ENCODE data around the gene LAMTOR2. TPM values are rescaled to one million over a fixed set of nuclear protein-coding genes. Genes with fewer than 3 reads are reported as not detected.

LAMTOR2 gene
- total RNA-seq (10 to 100 TPM; 71.2 to 71.5 TPM), polyA plus RNA-seq (100 to 1,000 TPM; 135 to 143 TPM)
- long read RNA-seq, donor 1, transcript LAMTOR2-203 (4 exons, 655 nt), result major isoform, 55 of 99 reads
- long read RNA-seq, donor 1, transcript LAMTOR2-205 (3 exons, 623 nt), result minor isoform, 7 of 99 reads
- long read RNA-seq, donor 1, partial matches to known transcripts, result 36 of 99 reads
- long read RNA-seq, donor 1, other reads (novel, unspliced or antisense), result 0 of 99 reads
- long read RNA-seq, donor 2, transcript LAMTOR2-203 (4 exons, 655 nt), result major isoform, 25 of 53 reads
- long read RNA-seq, donor 2, partial matches to known transcripts, result 21 of 53 reads
- long read RNA-seq, donor 2, other reads (novel, unspliced or antisense), result 0 of 53 reads
- long read RNA-seq, donor 3, transcript LAMTOR2-203 (4 exons, 655 nt), result major isoform, 31 of 41 reads
- long read RNA-seq, donor 3, partial matches to known transcripts, result 5 of 41 reads
- long read RNA-seq, donor 3, other reads (novel, unspliced or antisense), result 0 of 41 reads
- long read RNA-seq, donor 4, transcript LAMTOR2-205 (3 exons, 623 nt), result minor isoform, 7 of 66 reads
- long read RNA-seq, donor 4, transcript LAMTOR2-203 (4 exons, 655 nt), result major isoform, 31 of 66 reads
- long read RNA-seq, donor 4, partial matches to known transcripts, result 25 of 66 reads
- long read RNA-seq, donor 4, other reads (novel, unspliced or antisense), result 0 of 66 reads
- long read RNA-seq, donor 5, transcript LAMTOR2-205 (3 exons, 623 nt), result minor isoform, 6 of 101 reads
- long read RNA-seq, donor 5, transcript LAMTOR2-203 (4 exons, 655 nt), result major isoform, 57 of 101 reads
- long read RNA-seq, donor 5, transcript LAMTOR2-206 (2 exons, 868 nt), result minor isoform, 6 of 101 reads
- long read RNA-seq, donor 5, partial matches to known transcripts, result 28 of 101 reads
- long read RNA-seq, donor 5, other reads (novel, unspliced or antisense), result 0 of 101 reads

DNA sequence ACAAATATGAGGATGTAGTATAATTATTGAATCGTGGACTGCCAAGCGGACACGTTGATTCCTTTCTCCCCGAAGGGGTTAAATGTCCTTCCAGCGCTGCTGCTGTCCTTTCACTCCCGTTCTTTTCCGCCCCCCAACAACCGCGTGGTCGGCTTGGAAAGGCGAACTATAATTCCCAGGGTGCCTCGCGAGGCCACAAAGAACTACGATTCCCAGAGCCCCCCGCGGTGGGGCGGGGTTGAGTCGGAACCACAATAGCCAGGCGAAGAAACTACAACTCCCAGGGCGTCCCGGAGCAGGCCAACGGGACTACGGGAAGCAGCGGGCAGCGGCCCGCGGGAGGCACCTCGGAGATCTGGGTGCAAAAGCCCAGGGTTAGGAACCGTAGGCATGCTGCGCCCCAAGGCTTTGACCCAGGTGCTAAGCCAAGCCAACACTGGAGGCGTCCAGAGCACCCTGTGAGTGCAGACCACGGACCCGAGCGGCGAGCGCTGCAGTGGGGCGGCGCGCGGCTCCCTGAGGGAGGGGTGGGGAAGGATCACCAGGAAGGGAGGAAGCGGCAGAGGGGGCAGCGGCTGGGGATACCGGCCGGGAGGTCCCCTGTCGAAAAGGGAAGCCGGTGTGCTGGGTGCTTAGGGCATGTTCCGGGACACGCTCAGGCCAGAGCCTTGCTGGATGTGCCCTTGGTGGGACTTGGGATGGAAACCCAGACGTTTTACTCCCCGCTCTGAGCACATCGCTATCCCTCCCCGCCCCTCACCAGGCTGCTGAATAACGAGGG is at the start of gene LAMTOR2:
Gene LAMTOR2 (plus strand): TSS at position 283 of the 781 bp plus-strand sequence. CDS start 108 bp downstream, at position 391.
- 0% methylated on average over 53 of the region's 53 CpGs for WGBS, 2 donors
- H3K4me1 ChIP-seq (ENCODE audit: control insufficient read depth in 5 of 5, insufficient read depth in 5 of 5, low read length in 5 of 5), result peaks cover 4 to 8% (median 5%) of the 10 kb centered on the region in 5 donors
- H3K9ac ChIP-seq (ENCODE audit: insufficient read depth in 1 of 2, low read length in 2 of 2), result peak within 1 kb of the TSS; percentile 76 to 84
- TF ChIP-seq, protein P1, sequence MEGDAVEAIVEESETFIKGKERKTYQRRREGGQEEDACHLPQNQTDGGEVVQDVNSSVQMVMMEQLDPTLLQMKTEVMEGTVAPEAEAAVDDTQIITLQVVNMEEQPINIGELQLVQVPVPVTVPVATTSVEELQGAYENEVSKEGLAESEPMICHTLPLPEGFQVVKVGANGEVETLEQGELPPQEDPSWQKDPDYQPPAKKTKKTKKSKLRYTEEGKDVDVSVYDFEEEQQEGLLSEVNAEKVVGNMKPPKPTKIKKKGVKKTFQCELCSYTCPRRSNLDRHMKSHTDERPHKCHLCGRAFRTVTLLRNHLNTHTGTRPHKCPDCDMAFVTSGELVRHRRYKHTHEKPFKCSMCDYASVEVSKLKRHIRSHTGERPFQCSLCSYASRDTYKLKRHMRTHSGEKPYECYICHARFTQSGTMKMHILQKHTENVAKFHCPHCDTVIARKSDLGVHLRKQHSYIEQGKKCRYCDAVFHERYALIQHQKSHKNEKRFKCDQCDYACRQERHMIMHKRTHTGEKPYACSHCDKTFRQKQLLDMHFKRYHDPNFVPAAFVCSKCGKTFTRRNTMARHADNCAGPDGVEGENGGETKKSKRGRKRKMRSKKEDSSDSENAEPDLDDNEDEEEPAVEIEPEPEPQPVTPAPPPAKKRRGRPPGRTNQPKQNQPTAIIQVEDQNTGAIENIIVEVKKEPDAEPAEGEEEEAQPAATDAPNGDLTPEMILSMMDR (IDR thresholded peaks at IDR 0.05; ENCODE audit: control extremely low read depth, extremely low read depth), result no peak
- DNase-seq (peak; percentile 99 to 100 (median 99)), ATAC-seq (ENCODE audit: insufficient read depth, low FRiP score) (peak; percentile 93)
- H3K27ac ChIP-seq (ENCODE audit: low read depth in 1 of 2, low read length in 1 of 2), result peak within 1 kb of the TSS; percentile 85 to 89
- no peaks in the 10 kb centered on the region for H3K9me3 ChIP-seq (ENCODE audit: control insufficient read depth in 4 of 4, insufficient read depth in 3 of 4, low read length in 3 of 4)
- no peaks in the 10 kb centered on the region for H3K27me3 ChIP-seq (ENCODE audit: control insufficient read depth in 3 of 3, insufficient read depth in 3 of 3, low read length in 2 of 3)
- peak within 1 kb of the TSS; percentile 80 for H3K4me3 ChIP-seq
- peaks cover 0 to 10% (median 2%) of the 10 kb centered on the region in 4 donors for H3K36me3 ChIP-seq (ENCODE audit: control insufficient read depth in 4 of 4, insufficient read depth in 4 of 4, low read length in 4 of 4)

GRCh38 chr1:156004843-156005584 is 49.6 kb upstream of the LAMTOR2 start:
- H3K36me3 ChIP-seq (ENCODE audit: control insufficient read depth in 4 of 4, insufficient read depth in 4 of 4, low read length in 4 of 4), result peaks cover 2 to 15% (median 6%) of the 10 kb centered on the region in 4 donors
- TF ChIP-seq, protein P1 (IDR thresholded peaks at IDR 0.05; ENCODE audit: control extremely low read depth, extremely low read depth), result no peak
- no peaks in the 10 kb centered on the region for H3K27me3 ChIP-seq (ENCODE audit: control insufficient read depth in 3 of 3, insufficient read depth in 3 of 3, low read length in 2 of 3)
- peak overlapping the region in 1 of 2 donors; percentile 5 for H3K27ac ChIP-seq (ENCODE audit: low read depth in 1 of 2, low read length in 1 of 2)
- H3K4me1 ChIP-seq (ENCODE audit: control insufficient read depth in 5 of 5, insufficient read depth in 5 of 5, low read length in 5 of 5), result peaks cover 0 to 8% (median 0%) of the 10 kb centered on the region in 5 donors
- ATAC-seq (ENCODE audit: insufficient read depth, low FRiP score) (no peak), DNase-seq (peak in 1 of 3 donors; percentile 49)
- no peaks in the 10 kb centered on the region for H3K9me3 ChIP-seq (ENCODE audit: control insufficient read depth in 4 of 4, insufficient read depth in 3 of 4, low read length in 3 of 4)
- no peak overlapping the region for H3K4me3 ChIP-seq
- 56% methylated on average over 4 of the region's 4 CpGs for WGBS, 2 donors
- H3K9ac ChIP-seq (ENCODE audit: insufficient read depth in 1 of 2, low read length in 2 of 2), result no peak overlapping the region

All from lung (tissue), 16 donors.